Liver (tissue), 9 donors: ENCODE results near the gene SEPTIN14. TPM values are rescaled to one million over a fixed set of nuclear protein-coding genes. Genes with fewer than 3 reads are reported as not detected.
"Not testable (repeated sequence)": the region's sequence is repeated elsewhere in the genome, so short reads cannot be mapped to it uniquely, and the experiment has no call there.

ENCODE experiments used
- DNase-seq: peaks from one replicate; pipeline ENCODE4 v3.0.0-alpha.2; 2017; ENCODE audit warnings: low spot score
- H3K27ac ChIP-seq, 2 donors: one replicate each; pipeline ENCODE4 v1.7.0; 2013; ENCODE audit warnings: inconsistent platforms in 2 of 2, low read length in 2 of 2, control low read depth in 1 of 2, low read depth in 1 of 2, mild to moderate bottlenecking in 1 of 2
- H3K27me3 ChIP-seq, 4 donors: one replicate each; pipeline versions ENCODE4 v1.6.1 to v1.7.0; 2013; ENCODE audit warnings: low read length in 3 of 4, inconsistent platforms in 1 of 4, mild to moderate bottlenecking in 1 of 4, moderate library complexity in 1 of 4; ENCODE audit not compliant: control insufficient read depth in 4 of 4, insufficient read depth in 4 of 4
- H3K36me3 ChIP-seq, 4 donors: one replicate each; pipeline versions ENCODE4 v1.6.1 to v1.7.0; 2013; ENCODE audit warnings: low read length in 3 of 4, mild to moderate bottlenecking in 3 of 4, low read depth in 1 of 4, moderate library complexity in 1 of 4; ENCODE audit not compliant: control insufficient read depth in 4 of 4, insufficient read depth in 3 of 4
- H3K4me1 ChIP-seq, 4 donors: one replicate each; pipeline versions ENCODE4 v1.6.1 to v1.7.0; 2013; ENCODE audit warnings: low read length in 3 of 4, mild to moderate bottlenecking in 3 of 4, moderate library complexity in 1 of 4; ENCODE audit not compliant: control insufficient read depth in 4 of 4, insufficient read depth in 4 of 4
- H3K4me3 ChIP-seq, 3 donors: one replicate each; pipeline versions ENCODE4 v1.6.1 to v1.7.0; 2013; ENCODE audit warnings: low read length in 3 of 3, control low read depth in 1 of 3, low read depth in 1 of 3, mild to moderate bottlenecking in 1 of 3
- H3K9ac ChIP-seq, 2 donors: one replicate each; pipeline ENCODE4 v1.7.0; 2013; ENCODE audit warnings: low read length in 2 of 2, mild to moderate bottlenecking in 2 of 2, moderate library complexity in 2 of 2, control low read depth in 1 of 2, low read depth in 1 of 2
- H3K9me3 ChIP-seq, 4 donors: one replicate each; pipeline versions ENCODE4 v1.6.1 to v1.7.0; 2013; ENCODE audit warnings: low read length in 3 of 4; ENCODE audit not compliant: control insufficient read depth in 4 of 4
- ATF3 ChIP-seq: IDR thresholded peaks from 2 replicates; pipeline ENCODE4 v1.6.1; 2016; ENCODE audit warnings: antibody characterized with exemption
- CTCF ChIP-seq: fragments of 150-350 bp; IDR thresholded peaks from 2 replicates; pipeline ENCODE4 v1.5.1; 2017; ENCODE audit warnings: improper control_type of control experiment, low read depth, low read length; ENCODE audit not compliant: missing input control
- EGR1 ChIP-seq, 2 donors: IDR thresholded peaks; 2 replicates each; pipeline ENCODE4 v1.6.1; 2016 to 2018; ENCODE audit warnings: antibody characterized with exemption in 2 of 2, low read depth in 2 of 2
- FOXA1 ChIP-seq: IDR thresholded peaks from 2 replicates; pipeline ENCODE4 v1.6.1; 2016; ENCODE audit warnings: antibody characterized with exemption
- FOXA2 ChIP-seq: IDR thresholded peaks from 2 replicates; pipeline ENCODE4 v1.6.1; 2016; ENCODE audit warnings: antibody characterized with exemption
- GABPA ChIP-seq, 2 donors: IDR thresholded peaks in 1 of 2; conservative IDR thresholded peaks in 1 of 2; 2 replicates each; pipeline ENCODE4 v1.6.1; 2016; ENCODE audit warnings: antibody characterized with exemption in 2 of 2, mild to moderate bottlenecking in 1 of 2, moderate library complexity in 1 of 2
- HNF4A ChIP-seq, 2 donors: conservative IDR thresholded peaks; 2 replicates each; pipeline ENCODE4 v1.6.1; 2016; ENCODE audit warnings: antibody characterized with exemption in 2 of 2, mild to moderate bottlenecking in 2 of 2
- HNF4G ChIP-seq: IDR thresholded peaks from 2 replicates; pipeline ENCODE4 v1.6.1; 2016; ENCODE audit warnings: antibody characterized with exemption
- JUND ChIP-seq, 2 donors: IDR thresholded peaks; 2 replicates each; pipeline ENCODE4 v1.6.1; 2016; ENCODE audit warnings: antibody characterized with exemption in 2 of 2
- MAX ChIP-seq: IDR thresholded peaks from 2 replicates; pipeline ENCODE4 v1.6.1; 2016; ENCODE audit warnings: antibody characterized with exemption
- NR2F2 ChIP-seq: IDR thresholded peaks from 2 replicates; pipeline ENCODE4 v1.6.1; 2016; ENCODE audit warnings: antibody characterized with exemption
- RAD21 ChIP-seq, 2 donors: IDR thresholded peaks; 2 replicates each; pipeline ENCODE4 v1.6.1; 2016; ENCODE audit warnings: antibody characterized with exemption in 2 of 2, mild to moderate bottlenecking in 2 of 2
- REST ChIP-seq: IDR thresholded peaks from 2 replicates; pipeline ENCODE4 v1.6.1; 2016; ENCODE audit warnings: antibody characterized with exemption, mild to moderate bottlenecking
- RXRA ChIP-seq, 2 donors: IDR thresholded peaks; 2 replicates each; pipeline ENCODE4 v1.6.1; 2017 to 2018; ENCODE audit warnings: antibody characterized with exemption in 2 of 2, mild to moderate bottlenecking in 1 of 2
- SP1 ChIP-seq: IDR thresholded peaks from 2 replicates; pipeline ENCODE4 v1.6.1; 2018; ENCODE audit warnings: antibody characterized with exemption, mild to moderate bottlenecking
- TAF1 ChIP-seq: conservative IDR thresholded peaks from 2 replicates; pipeline ENCODE4 v1.6.1; 2016; ENCODE audit warnings: antibody characterized with exemption, mild to moderate bottlenecking
- YY1 ChIP-seq: IDR thresholded peaks from 2 replicates; pipeline ENCODE4 v1.6.1; 2016; ENCODE audit warnings: antibody characterized with exemption, mild to moderate bottlenecking
- ZBTB33 ChIP-seq: IDR thresholded peaks from 2 replicates; pipeline ENCODE4 v1.6.1; 2016; ENCODE audit warnings: antibody characterized with exemption
- WGBS: extraction: QIAGEN DNeasy Blood & Tissue Kit; methylation state at CpG from one replicate; pipeline ENCODE4 v1.1.7; 2013; 5-methylcytosine and 5-hydroxymethylcytosine counted together
- polyA plus RNA-seq, 2 donors: library from polyadenylated mRNA; stranded (reverse) in 1 of 2; unstranded in 1 of 2; fragments of 200-250 nt in 1 of 2; fragments of >200 nt in 1 of 2; fragmentation: Nextera tagmentation in 1 of 2; extraction: Ambion mirVana in 1 of 2; gene quantifications; one replicate each; pipeline versions ENCODE4 v1.2.1 to v1.2.3, GENCODE V29; 2013 to 2015
- total RNA-seq, 2 donors: library from RNA; depleted of rRNA; stranded (reverse); fragments of >200 nt; gene quantifications; one replicate each; pipeline ENCODE4 v1.2.3, GENCODE V29; 2014
- donor health status: healthy.
- donor health status: healthy.
- donor health status: healthy.
- donor health status: healthy.
- donor health status: healthy.

The SEPTIN14 gene
- total and polyA plus RNA-seq, 4 donors = not detected

GRCh38 chr7:55770778-55771177 lies 91.8 kb downstream of the SEPTIN14 start:
- WGBS = 70% methylated on average over 10 of the region's 10 CpGs
- no peaks in the 10 kb centered on the region for H3K4me1 ChIP-seq
- no peak overlapping the region for H3K9ac ChIP-seq
- no peaks in the 10 kb centered on the region for H3K9me3 ChIP-seq
- TF ChIP-seq SP1 (no peak), YY1 (no peak), TAF1 (no peak), CTCF (no peak), ZBTB33 (no peak), RAD21 (IDR thresholded peaks at IDR 0.05) (no peak), FOXA1 (no peak), FOXA2 (no peak), MAX (no peak), GABPA (IDR thresholded peaks at IDR 0.05 in 1 of 2, conservative IDR thresholded peaks at IDR 0.05 in 1 of 2) (no peak), EGR1 (IDR thresholded peaks at IDR 0.05; ENCODE audit: low read depth in 2 of 2) (no peak), ATF3 (no peak), HNF4G (no peak), JUND (IDR thresholded peaks at IDR 0.05) (no peak), NR2F2 (no peak), RXRA (IDR thresholded peaks at IDR 0.05) (no peak), HNF4A (conservative IDR thresholded peaks at IDR 0.05) (no peak), REST (no peak)
- H3K4me3 ChIP-seq = no peak overlapping the region
- no peak overlapping the region for H3K27ac ChIP-seq
- DNase-seq = no peak
- H3K36me3 ChIP-seq = no peaks in the 10 kb centered on the region
- H3K27me3 ChIP-seq = no peaks in the 10 kb centered on the region

GRCh38 chr7:55753274-55753862 lies 109.2 kb downstream of the SEPTIN14 start:
- not testable (repeated sequence) for DNase-seq, H3K36me3 ChIP-seq, H3K9me3 ChIP-seq, H3K4me1 ChIP-seq, H3K4me3 ChIP-seq, H3K27ac ChIP-seq, H3K9ac ChIP-seq, H3K27me3 ChIP-seq
- 53% methylated on average over 6 of the region's 6 CpGs for WGBS

GRCh38 chr7:55744706-55745105 lies 117.8 kb downstream of the SEPTIN14 start:
- not testable (repeated sequence) for H3K9me3 ChIP-seq, H3K4me3 ChIP-seq, H3K27me3 ChIP-seq, DNase-seq, H3K27ac ChIP-seq, H3K36me3 ChIP-seq, H3K9ac ChIP-seq, H3K4me1 ChIP-seq
- WGBS = 92% methylated on average over 19 of the region's 20 CpGs
